ENCODE measurements around the gene HTR1A. TPM values are rescaled to one million over a fixed set of nuclear protein-coding genes. Genes with fewer than 3 reads are reported as not detected.

Gene HTR1A
- total RNA-seq, 1 donor from 2014 or later: not detected

DNA sequence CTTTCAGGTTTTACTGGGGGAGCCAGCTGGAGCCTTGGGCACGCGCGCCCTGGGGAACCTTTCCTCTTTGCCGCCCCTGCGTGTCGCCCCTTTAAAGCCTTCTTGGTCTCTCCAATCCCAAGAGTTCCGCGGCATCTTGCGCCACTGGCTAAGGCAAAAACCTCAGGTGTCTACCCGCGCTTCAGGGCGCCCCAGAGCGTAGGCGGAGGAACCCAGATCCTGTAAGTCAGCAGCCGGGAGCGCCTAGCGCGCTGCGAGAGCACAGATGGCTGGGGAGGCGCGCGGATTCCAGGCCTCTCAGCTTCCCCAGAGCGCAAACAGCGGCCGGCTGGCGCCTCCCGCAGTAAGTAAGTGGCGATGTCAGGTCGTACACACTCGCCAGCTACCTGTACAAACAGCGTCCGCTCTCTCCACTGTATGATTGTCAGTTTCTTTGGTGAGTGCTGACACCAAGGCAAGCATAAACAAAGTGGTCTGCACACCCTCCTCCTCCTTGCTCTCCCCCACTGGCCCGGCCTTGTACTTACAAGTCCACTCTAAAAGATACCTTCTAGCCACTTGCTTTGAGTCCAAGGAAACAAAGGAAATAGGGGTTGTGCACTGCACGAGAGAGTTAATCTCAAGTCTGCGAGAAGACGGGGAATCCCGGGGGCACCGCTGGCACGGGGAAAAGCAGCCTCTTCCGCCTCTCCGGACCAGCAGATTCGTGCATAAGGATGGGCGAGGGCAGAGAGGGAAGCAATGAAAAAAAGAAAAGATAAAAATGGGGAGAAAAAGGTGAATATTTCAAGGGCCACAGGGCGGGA is 2.9 kb downstream of the HTR1A start:
- peaks cover 17% of the 10 kb centered on the region for H3K4me1 Mint-ChIP-seq (ENCODE audit: unreplicated experiment)
- TF ChIP-seq, protein P1, sequence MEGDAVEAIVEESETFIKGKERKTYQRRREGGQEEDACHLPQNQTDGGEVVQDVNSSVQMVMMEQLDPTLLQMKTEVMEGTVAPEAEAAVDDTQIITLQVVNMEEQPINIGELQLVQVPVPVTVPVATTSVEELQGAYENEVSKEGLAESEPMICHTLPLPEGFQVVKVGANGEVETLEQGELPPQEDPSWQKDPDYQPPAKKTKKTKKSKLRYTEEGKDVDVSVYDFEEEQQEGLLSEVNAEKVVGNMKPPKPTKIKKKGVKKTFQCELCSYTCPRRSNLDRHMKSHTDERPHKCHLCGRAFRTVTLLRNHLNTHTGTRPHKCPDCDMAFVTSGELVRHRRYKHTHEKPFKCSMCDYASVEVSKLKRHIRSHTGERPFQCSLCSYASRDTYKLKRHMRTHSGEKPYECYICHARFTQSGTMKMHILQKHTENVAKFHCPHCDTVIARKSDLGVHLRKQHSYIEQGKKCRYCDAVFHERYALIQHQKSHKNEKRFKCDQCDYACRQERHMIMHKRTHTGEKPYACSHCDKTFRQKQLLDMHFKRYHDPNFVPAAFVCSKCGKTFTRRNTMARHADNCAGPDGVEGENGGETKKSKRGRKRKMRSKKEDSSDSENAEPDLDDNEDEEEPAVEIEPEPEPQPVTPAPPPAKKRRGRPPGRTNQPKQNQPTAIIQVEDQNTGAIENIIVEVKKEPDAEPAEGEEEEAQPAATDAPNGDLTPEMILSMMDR (IDR thresholded peaks at IDR 0.05; ENCODE audit: unreplicated experiment): peak; percentile 28
- H3K27ac Mint-ChIP-seq (ENCODE audit: unreplicated experiment): no peak overlapping the region
- H3K36me3 Mint-ChIP-seq (ENCODE audit: low read depth, unreplicated experiment): no peaks in the 10 kb centered on the region
- peak overlapping the region; percentile 79 for H3K4me3 Mint-ChIP-seq (ENCODE audit: unreplicated experiment)
- H3K9me3 Mint-ChIP-seq (ENCODE audit: unreplicated experiment): peaks cover 4% of the 10 kb centered on the region
- DNase-seq (ENCODE audit: low spot score): peak; percentile 77
- H3K27me3 Mint-ChIP-seq (ENCODE audit: unreplicated experiment): peaks cover 11% of the 10 kb centered on the region

DNA sequence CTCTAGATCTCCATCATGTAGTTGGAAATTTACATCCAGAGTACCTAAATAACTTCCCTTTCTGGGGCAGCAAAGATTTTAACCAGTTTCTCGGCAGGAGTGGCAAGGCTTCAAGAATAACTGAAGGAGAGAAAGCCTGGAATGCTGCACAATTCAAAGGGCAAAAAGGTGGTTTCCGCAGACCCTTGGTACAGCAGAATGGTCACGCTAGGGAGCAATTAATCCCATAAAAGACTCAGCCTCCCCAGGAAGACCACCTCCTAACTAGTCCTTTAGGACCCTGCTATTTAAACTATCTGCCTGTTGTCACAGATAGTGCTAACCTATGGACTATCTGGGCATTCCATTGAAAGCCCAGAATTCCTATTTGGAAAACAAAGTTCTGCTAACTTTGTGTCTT is 3.6 kb downstream of the HTR1A start:
- no peaks in the 10 kb centered on the region for H3K36me3 Mint-ChIP-seq (ENCODE audit: low read depth, unreplicated experiment)
- H3K4me3 Mint-ChIP-seq (ENCODE audit: unreplicated experiment): peak overlapping the region; percentile 72
- TF ChIP-seq, protein P1 (IDR thresholded peaks at IDR 0.05; ENCODE audit: unreplicated experiment): no peak
- no peak for DNase-seq (ENCODE audit: low spot score)
- H3K4me1 Mint-ChIP-seq (ENCODE audit: unreplicated experiment): peaks cover 17% of the 10 kb centered on the region
- no peak overlapping the region for H3K27ac Mint-ChIP-seq (ENCODE audit: unreplicated experiment)
- H3K27me3 Mint-ChIP-seq (ENCODE audit: unreplicated experiment): peaks cover 11% of the 10 kb centered on the region
- H3K9me3 Mint-ChIP-seq (ENCODE audit: unreplicated experiment): peaks cover 4% of the 10 kb centered on the region

DNA sequence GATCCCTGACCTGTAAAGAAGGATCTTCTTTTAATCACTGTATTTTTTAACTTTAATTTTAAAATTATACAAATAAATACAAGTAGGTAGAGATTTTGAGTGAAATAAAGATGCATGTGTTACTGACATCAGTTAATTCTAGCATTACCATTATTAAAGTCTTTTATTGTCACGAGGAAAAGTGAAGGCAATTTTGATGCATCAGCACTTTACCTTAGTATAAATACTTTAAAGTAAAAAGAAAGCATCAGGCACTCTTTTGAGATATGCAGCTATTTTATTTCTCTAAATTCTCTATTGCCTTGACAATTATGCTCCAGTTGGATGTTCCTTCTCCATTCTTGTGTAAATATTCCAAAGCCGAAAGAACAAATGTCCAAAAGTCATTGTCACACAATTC is 4.6 kb downstream of the HTR1A start:
- Mint-ChIP-seq H3K27me3 (ENCODE audit: unreplicated experiment) (peaks cover 11% of the 10 kb centered on the region), H3K4me3 (ENCODE audit: unreplicated experiment) (no peak overlapping the region), H3K36me3 (ENCODE audit: low read depth, unreplicated experiment) (no peaks in the 10 kb centered on the region), H3K27ac (ENCODE audit: unreplicated experiment) (no peak overlapping the region), H3K4me1 (ENCODE audit: unreplicated experiment) (peaks cover 17% of the 10 kb centered on the region), H3K9me3 (ENCODE audit: unreplicated experiment) (peaks cover 4% of the 10 kb centered on the region)
- DNase-seq (ENCODE audit: low spot score): no peak
- TF ChIP-seq, protein P1 (IDR thresholded peaks at IDR 0.05; ENCODE audit: unreplicated experiment): no peak

DNA sequence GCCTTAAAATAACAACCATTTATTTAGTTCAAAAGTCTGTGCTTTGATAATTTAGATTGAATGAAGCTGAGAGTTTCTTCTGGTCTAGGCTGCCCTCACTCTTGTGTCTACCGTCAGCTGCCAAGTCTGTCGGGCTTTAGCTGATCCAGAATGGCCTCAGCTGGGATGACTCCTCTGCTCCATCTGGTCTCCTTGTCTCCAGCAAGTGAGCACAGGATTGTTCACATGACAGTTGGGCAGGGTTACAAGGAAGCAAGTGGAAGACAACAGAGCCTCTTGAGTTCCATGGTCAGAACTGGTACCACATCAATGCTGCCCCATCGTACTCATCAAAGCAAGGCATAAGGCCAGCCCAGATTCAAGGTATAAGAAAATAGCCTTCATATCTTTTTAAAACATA is 9.0 kb downstream of the HTR1A start:
- H3K4me1 Mint-ChIP-seq (ENCODE audit: unreplicated experiment): peaks cover 4% of the 10 kb centered on the region
- no peak overlapping the region for H3K4me3 Mint-ChIP-seq (ENCODE audit: unreplicated experiment)
- DNase-seq (ENCODE audit: low spot score): no peak
- H3K27ac Mint-ChIP-seq (ENCODE audit: unreplicated experiment): no peak overlapping the region
- TF ChIP-seq, protein P1 (IDR thresholded peaks at IDR 0.05; ENCODE audit: unreplicated experiment): no peak
- H3K36me3 Mint-ChIP-seq (ENCODE audit: low read depth, unreplicated experiment): no peaks in the 10 kb centered on the region
- no peaks in the 10 kb centered on the region for H3K27me3 Mint-ChIP-seq (ENCODE audit: unreplicated experiment)
- H3K9me3 Mint-ChIP-seq (ENCODE audit: unreplicated experiment): no peaks in the 10 kb centered on the region

DNA sequence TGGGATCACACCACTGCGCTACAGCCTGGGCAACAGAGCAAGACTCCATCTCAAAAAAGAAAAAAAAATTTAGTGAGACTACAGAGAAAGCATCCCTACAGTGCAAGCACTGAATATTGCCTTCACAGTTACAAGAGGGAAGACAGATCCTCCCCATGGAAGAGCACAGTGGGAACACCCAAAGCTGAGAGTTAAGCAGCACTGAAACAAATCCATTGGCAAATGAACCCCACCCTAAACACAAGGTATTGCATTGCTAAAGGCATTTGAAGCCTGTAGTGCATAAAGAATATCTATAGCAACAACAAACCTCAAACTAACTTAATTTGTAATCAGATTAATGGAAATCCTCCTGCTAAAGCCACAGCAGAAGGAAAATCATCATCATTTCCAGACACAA is 27.1 kb downstream of the HTR1A start:
- TF ChIP-seq, protein P1 (IDR thresholded peaks at IDR 0.05; ENCODE audit: unreplicated experiment): no peak
- Mint-ChIP-seq H3K4me1 (ENCODE audit: unreplicated experiment) (no peaks in the 10 kb centered on the region), H3K4me3 (ENCODE audit: unreplicated experiment) (no peak overlapping the region), H3K36me3 (ENCODE audit: low read depth, unreplicated experiment) (no peaks in the 10 kb centered on the region), H3K27ac (ENCODE audit: unreplicated experiment) (no peak overlapping the region), H3K27me3 (ENCODE audit: unreplicated experiment) (peaks cover 1% of the 10 kb centered on the region), H3K9me3 (ENCODE audit: unreplicated experiment) (no peaks in the 10 kb centered on the region)
- no peak for DNase-seq (ENCODE audit: low spot score)

Data from endothelial cell (in vitro differentiated cells).